Measurements from ENCODE around the gene BMP4. TPM values are rescaled to one million over a fixed set of nuclear protein-coding genes. Genes with fewer than 3 reads are reported as not detected.

Gene BMP4
- 14.6 and 117 TPM in 2 replicates for total RNA-seq

GRCh38 chr14:53956427-53957201 is at the start of gene BMP4:
Gene BMP4, minus strand, starts transcription at chr14:53956825. Its CDS starts 4,603 bp downstream, at chr14:53952222.

Measured in epithelial cell of alveolus of lung (primary cell).